Parathyroid adenoma (tissue), 2 donors: ENCODE measurements around the gene AWAT1.

Experiments used
- H2AFZ ChIP-seq: fragments of 300-600 bp; sonication (generic); one replicate; pipeline ENCODE4 v1.7.0; 2017; ENCODE audit warnings: antibody characterized with exemption, mild to moderate bottlenecking
- H3K27ac ChIP-seq: fragments of 300-600 bp; sonication (generic); one replicate; pipeline ENCODE4 v1.7.0; 2017
- H3K27me3 ChIP-seq: fragments of 300-600 bp; sonication (generic); one replicate; pipeline ENCODE4 v1.7.0; 2017; ENCODE audit warnings: low read length; ENCODE audit not compliant: control insufficient read depth, insufficient read depth
- H3K36me3 ChIP-seq: fragments of 300-600 bp; sonication (generic); one replicate; pipeline ENCODE4 v1.7.0; 2017; ENCODE audit warnings: low read length; ENCODE audit not compliant: control insufficient read depth, insufficient read depth
- H3K4me1 ChIP-seq: fragments of 300-600 bp; sonication (generic); one replicate; pipeline ENCODE4 v1.7.0; 2017; ENCODE audit warnings: control low read depth
- H3K4me2 ChIP-seq: fragments of 300-600 bp; sonication (generic); one replicate; pipeline ENCODE4 v1.7.0; 2017; ENCODE audit warnings: low read length
- H3K4me3 ChIP-seq: fragments of 300-600 bp; sonication (generic); one replicate; pipeline ENCODE4 v1.7.0; 2017; ENCODE audit warnings: low read depth, low read length
- H3K79me2 ChIP-seq: fragments of 300-600 bp; sonication (generic); one replicate; pipeline ENCODE4 v1.7.0; 2017; ENCODE audit warnings: control low read depth
- H3K9ac ChIP-seq: fragments of 300-600 bp; sonication (generic); one replicate; pipeline ENCODE4 v1.7.0; 2017; ENCODE audit warnings: mild to moderate bottlenecking
- H3K9me3 ChIP-seq: fragments of 300-600 bp; sonication (generic); one replicate; pipeline ENCODE4 v1.7.0; 2017; ENCODE audit warnings: low read length; ENCODE audit not compliant: control insufficient read depth
- CTCF ChIP-seq: fragments of 300-600 bp; sonication (generic); IDR thresholded peaks from one replicate; pipeline ENCODE4 v1.7.0; 2017; ENCODE audit warnings: antibody characterized with exemption, mild to moderate bottlenecking
- donor health status: primary hyperparathyroidism.

AWAT1 gene

GRCh38 chrX:70253377-70254062 lies 19.1 kb downstream of the AWAT1 start:
- Histone ChIP-seq H3K9me3 (no peaks in the 10 kb centered on the region), H3K4me2 (no peak overlapping the region), H3K79me2 (no peaks in the 10 kb centered on the region), H3K27me3 (no peaks in the 10 kb centered on the region), H3K9ac (no peak overlapping the region), H3K4me3 (no peak overlapping the region), H2AFZ (no peak overlapping the region), H3K4me1 (no peaks in the 10 kb centered on the region), H3K36me3 (no peaks in the 10 kb centered on the region), H3K27ac (no peak overlapping the region)
- no peak for TF ChIP-seq CTCF

DNA sequence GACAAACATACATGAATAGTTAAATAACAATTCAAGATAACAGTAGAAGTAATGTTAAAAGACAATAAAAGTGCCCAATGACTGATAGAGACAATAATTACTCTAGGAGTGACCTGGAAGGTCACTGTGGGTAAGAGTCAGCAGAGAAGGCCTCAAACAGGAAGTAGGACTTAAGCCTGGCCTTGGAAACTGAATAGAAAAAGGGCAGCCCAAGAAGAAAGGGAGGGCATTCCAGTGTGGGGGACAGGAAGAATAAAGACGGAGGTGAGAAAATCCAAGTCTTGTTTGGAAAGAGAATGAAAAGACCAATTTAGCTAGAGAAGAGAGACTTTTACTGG lies 19.6 kb downstream of the AWAT1 start:
- H3K4me2 ChIP-seq, result no peak overlapping the region
- no peaks in the 10 kb centered on the region for H3K79me2 ChIP-seq
- H3K9ac ChIP-seq, result no peak overlapping the region

DNA sequence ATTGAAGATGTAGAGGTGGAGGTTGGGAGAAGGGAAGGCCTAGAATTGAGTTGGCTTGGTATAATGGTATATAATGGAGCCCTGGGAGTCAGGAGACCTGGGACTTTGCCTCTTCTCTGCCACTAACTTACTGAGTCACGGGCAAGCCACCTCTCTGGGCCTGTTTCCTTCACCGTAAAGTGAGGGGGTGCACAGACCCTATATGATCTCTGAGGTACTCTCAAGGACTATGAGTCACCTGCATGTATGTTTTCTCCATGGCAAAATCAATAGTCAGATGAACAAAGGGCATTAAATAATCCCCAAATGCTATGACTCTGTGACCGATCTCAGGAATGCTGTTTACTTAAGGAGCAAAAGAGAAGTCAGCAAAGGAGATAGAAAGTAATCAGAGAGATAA lies 20.5 kb downstream of the AWAT1 start:
- no peak overlapping the region for H3K4me2 ChIP-seq
- no peak for TF ChIP-seq CTCF
- no peaks in the 10 kb centered on the region for H3K36me3 ChIP-seq

More for the DNA sequence above, 19.6 kb downstream of the AWAT1 start:
- Histone ChIP-seq H2AFZ (no peak overlapping the region), H3K27ac (no peak overlapping the region), H3K4me1 (no peaks in the 10 kb centered on the region), H3K36me3 (no peaks in the 10 kb centered on the region), H3K9me3 (no peaks in the 10 kb centered on the region), H3K4me3 (no peak overlapping the region), H3K27me3 (no peaks in the 10 kb centered on the region)
- TF ChIP-seq CTCF, result no peak

GRCh38 chrX:70255452-70255851 lies 21.0 kb downstream of the AWAT1 start:
- Histone ChIP-seq H3K4me1 (no peaks in the 10 kb centered on the region), H3K27me3 (no peaks in the 10 kb centered on the region), H3K9ac (no peak overlapping the region), H2AFZ (no peak overlapping the region), H3K36me3 (no peaks in the 10 kb centered on the region), H3K27ac (no peak overlapping the region), H3K4me2 (no peak overlapping the region), H3K4me3 (no peak overlapping the region), H3K79me2 (no peaks in the 10 kb centered on the region), H3K9me3 (no peaks in the 10 kb centered on the region)
- no peak for TF ChIP-seq CTCF

More for the DNA sequence above, 20.5 kb downstream of the AWAT1 start:
- no peaks in the 10 kb centered on the region for H3K9me3 ChIP-seq
- H3K79me2 ChIP-seq, result no peaks in the 10 kb centered on the region
- no peaks in the 10 kb centered on the region for H3K4me1 ChIP-seq
- no peak overlapping the region for H2AFZ ChIP-seq
- H3K9ac ChIP-seq, result no peak overlapping the region
- H3K27ac ChIP-seq, result no peak overlapping the region
- H3K4me3 ChIP-seq, result no peak overlapping the region
- H3K27me3 ChIP-seq, result no peaks in the 10 kb centered on the region
